Prostate gland (tissue), 2 donors: ENCODE results near the gene ALK. TPM values are rescaled to one million over a fixed set of nuclear protein-coding genes. Genes with fewer than 3 reads are reported as not detected.

ENCODE experiments used
- DNase-seq: peaks from one replicate; pipeline ENCODE4 v3.0.0-alpha.2; 2019; ENCODE audit warnings: low spot score
- H3K27ac ChIP-seq, 2 donors: fragments of 200-600 bp; sonication (generic); 2 replicates each; pipeline ENCODE4 v1.5.1; 2017 to 2019
- H3K27me3 ChIP-seq: fragments of 200-600 bp; sonication (generic); replicated peaks from 2 replicates; pipeline ENCODE4 v1.5.1; 2019; ENCODE audit not compliant: insufficient read depth
- H3K36me3 ChIP-seq, 2 donors: fragments of 200-600 bp; sonication (generic); 1 replicate in 1 of 2; 2 replicates in 1 of 2; pipeline versions ENCODE4 v1.5.1 to v1.8.1; 2017 to 2019
- H3K4me1 ChIP-seq: fragments of 200-600 bp; sonication (generic); replicated peaks from 2 replicates; pipeline ENCODE4 v1.5.1; 2019
- H3K4me3 ChIP-seq, 2 donors: fragments of 200-600 bp; sonication (generic); 2 replicates each; pipeline ENCODE4 v1.5.1; 2017 to 2019
- H3K9me3 ChIP-seq: fragments of 200-600 bp; sonication (generic); 2 replicates; pipeline ENCODE4 v1.5.1; 2017
- POLR2A ChIP-seq: fragments of 450-650 bp; IDR thresholded peaks from one replicate; pipeline ENCODE4 v1.6.1; 2016; ENCODE audit warnings: antibody characterized with exemption, mild to moderate bottlenecking
- POLR2AphosphoS5 ChIP-seq: sonication (generic); formaldehyde crosslinking; IDR thresholded peaks from one replicate; pipeline ENCODE4 v1.6.1; 2017; ENCODE audit warnings: antibody characterized with exemption
- WGBS: methylation state at CpG from one replicate; pipeline ENCODE4 v1.1.5; 2018; 5-methylcytosine and 5-hydroxymethylcytosine counted together
- intact Hi-C: fragments of 100-400 bp; cut with DNase I; formaldehyde crosslinking; loops from one replicate; pipeline ENCODE4 v1.14.2; 2022
- total RNA-seq, 2 donors: library from RNA; depleted of rRNA; stranded (reverse); fragments of >200 nt; gene quantifications; one replicate each; pipeline ENCODE4 v1.1.0, GENCODE V29; 2016
- TF ChIP-seq, protein P1 (sequence below), 4 experiments: fragments of 200-600 bp in 2 of 4; fragments of 450-650 bp in 2 of 4; sonication (generic) in 2 of 4; IDR thresholded peaks; 1 replicate in 3 of 4; 2 replicates in 1 of 4; pipeline ENCODE4 v1.5.1; 2016 to 2019; ENCODE audit warnings: antibody characterized with exemption in 4 of 4, mild to moderate bottlenecking in 2 of 4, moderate library complexity in 2 of 4

ALK gene
- total RNA-seq, 2 donors from 2014 or later: 0.14 to 1.2 TPM

DNA sequence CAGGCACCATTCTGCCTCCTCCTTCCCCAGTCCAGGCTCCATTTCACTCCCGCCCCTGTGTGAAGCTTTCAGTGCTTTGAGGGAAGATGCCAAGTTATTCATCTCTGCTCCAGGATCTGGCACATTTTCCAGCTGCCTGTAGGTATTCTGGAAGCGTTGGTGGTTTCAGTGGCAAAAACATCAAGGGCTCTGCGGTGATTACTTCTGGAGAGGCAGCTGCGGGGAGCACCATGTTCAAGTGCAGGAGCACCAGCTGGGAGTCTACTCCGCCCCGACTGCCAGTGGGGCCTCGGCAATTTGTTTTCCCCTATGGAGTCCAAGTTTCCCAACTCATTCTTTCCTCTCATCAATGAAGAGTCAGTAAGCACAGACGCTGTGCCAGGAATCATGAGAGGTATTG lies 594.5 kb downstream of the ALK start:
- 47% methylated on average over 8 of the region's 8 CpGs for WGBS
- Histone ChIP-seq H3K9me3 (no peaks in the 10 kb centered on the region), H3K4me3 (no peak overlapping the region), H3K27ac (no peak overlapping the region), H3K36me3 (no peaks in the 10 kb centered on the region), H3K27me3 (no peaks in the 10 kb centered on the region), H3K4me1 (no peaks in the 10 kb centered on the region)
- intact Hi-C loops: no loop called here
- DNase-seq: no peak
- TF ChIP-seq POLR2A (no peak), POLR2AphosphoS5 (no peak)
- TF ChIP-seq, protein P1, sequence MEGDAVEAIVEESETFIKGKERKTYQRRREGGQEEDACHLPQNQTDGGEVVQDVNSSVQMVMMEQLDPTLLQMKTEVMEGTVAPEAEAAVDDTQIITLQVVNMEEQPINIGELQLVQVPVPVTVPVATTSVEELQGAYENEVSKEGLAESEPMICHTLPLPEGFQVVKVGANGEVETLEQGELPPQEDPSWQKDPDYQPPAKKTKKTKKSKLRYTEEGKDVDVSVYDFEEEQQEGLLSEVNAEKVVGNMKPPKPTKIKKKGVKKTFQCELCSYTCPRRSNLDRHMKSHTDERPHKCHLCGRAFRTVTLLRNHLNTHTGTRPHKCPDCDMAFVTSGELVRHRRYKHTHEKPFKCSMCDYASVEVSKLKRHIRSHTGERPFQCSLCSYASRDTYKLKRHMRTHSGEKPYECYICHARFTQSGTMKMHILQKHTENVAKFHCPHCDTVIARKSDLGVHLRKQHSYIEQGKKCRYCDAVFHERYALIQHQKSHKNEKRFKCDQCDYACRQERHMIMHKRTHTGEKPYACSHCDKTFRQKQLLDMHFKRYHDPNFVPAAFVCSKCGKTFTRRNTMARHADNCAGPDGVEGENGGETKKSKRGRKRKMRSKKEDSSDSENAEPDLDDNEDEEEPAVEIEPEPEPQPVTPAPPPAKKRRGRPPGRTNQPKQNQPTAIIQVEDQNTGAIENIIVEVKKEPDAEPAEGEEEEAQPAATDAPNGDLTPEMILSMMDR (IDR thresholded peaks at IDR 0.05): no peak

DNA sequence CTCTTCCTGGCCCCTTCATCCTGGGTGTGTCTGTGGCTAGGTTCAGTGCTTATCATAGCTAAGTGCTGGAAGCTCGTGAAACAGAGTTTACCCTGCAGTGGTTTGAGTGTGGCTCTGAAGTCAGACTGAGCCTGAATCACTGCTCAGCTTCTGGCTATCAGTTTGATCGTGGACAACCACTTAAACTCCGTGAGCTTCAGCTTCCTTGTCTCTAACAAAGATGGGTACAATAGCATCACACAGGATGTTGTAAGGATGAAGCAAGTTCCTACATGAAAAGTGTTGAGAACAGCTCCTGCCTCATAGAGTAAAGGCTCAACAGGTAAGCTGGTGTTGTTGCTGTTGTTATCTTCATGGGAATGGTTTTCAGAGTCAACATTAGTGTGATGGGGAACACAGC lies 595.8 kb downstream of the ALK start:
- H3K27me3 ChIP-seq: no peaks in the 10 kb centered on the region
- H3K4me3 ChIP-seq: no peak overlapping the region
- no peaks in the 10 kb centered on the region for H3K36me3 ChIP-seq
- intact Hi-C loops: no loop called here
- WGBS: 38% methylated on average over 3 of the region's 3 CpGs
- H3K27ac ChIP-seq: no peak overlapping the region
- H3K9me3 ChIP-seq: no peaks in the 10 kb centered on the region
- no peak for DNase-seq
- no peak for TF ChIP-seq POLR2AphosphoS5
- H3K4me1 ChIP-seq: no peaks in the 10 kb centered on the region

GRCh38 chr2:29323961-29324360 lies 597.4 kb downstream of the ALK start:
- Histone ChIP-seq H3K4me3 (no peak overlapping the region), H3K27me3 (no peaks in the 10 kb centered on the region), H3K9me3 (no peaks in the 10 kb centered on the region), H3K27ac (no peak overlapping the region), H3K36me3 (no peaks in the 10 kb centered on the region), H3K4me1 (no peaks in the 10 kb centered on the region)
- TF ChIP-seq, protein P1 (IDR thresholded peaks at IDR 0.05): no peak
- TF ChIP-seq POLR2A: no peak
- no peak for TF ChIP-seq POLR2AphosphoS5
- intact Hi-C loops: no loop called here
- no peak for DNase-seq
- 59% methylated on average over 3 of the region's 3 CpGs for WGBS

DNA sequence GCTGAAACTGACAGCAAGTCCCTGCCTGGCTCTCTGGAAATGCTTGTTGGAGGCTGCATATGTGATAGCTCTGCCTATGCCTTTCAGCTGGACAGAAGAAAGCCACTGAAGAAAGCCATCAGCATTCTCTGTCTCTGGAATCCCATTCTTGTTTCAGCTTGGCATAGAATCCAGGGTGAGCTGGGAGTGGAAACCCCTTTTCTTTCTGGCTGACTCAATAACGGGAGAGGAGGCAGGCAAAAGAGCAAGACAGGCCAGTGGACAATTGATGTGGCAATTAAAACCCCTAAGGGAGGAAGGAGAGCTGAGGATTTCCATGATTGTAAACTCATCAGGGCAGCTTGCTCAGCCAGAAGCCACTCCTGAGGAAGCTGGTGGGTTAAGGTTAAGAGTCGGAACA lies 598.1 kb downstream of the ALK start:
- intact Hi-C loops: no loop called here
- H3K4me1 ChIP-seq: no peaks in the 10 kb centered on the region
- no peak overlapping the region for H3K4me3 ChIP-seq
- H3K9me3 ChIP-seq: no peaks in the 10 kb centered on the region
- TF ChIP-seq, protein P1 (IDR thresholded peaks at IDR 0.05): no peak
- no peak for TF ChIP-seq POLR2A
- TF ChIP-seq POLR2AphosphoS5: no peak
- H3K36me3 ChIP-seq: no peaks in the 10 kb centered on the region
- no peak for DNase-seq
- H3K27ac ChIP-seq: no peak overlapping the region
- H3K27me3 ChIP-seq: no peaks in the 10 kb centered on the region
- WGBS: 69% methylated on average over 2 of the region's 2 CpGs

DNA sequence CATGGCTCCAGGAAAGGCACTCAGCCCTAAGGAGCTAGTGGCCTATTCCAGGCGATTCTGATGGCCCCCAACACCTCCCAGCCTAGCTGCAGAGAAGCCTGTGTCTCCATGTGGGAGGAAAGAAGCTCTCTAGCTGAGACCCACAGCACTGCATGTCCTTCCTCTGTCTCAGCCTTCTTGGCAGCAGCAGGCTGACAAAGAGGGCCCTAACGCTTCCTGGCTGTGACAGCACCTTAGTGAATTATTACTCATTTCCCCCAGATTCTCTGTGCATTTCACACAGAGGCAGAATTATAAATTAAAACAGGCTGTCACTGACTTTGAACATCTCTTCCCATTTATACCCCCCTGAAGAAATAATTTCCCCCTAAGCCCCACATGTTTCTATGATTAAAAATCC lies 599.4 kb downstream of the ALK start:
- H3K4me1 ChIP-seq: no peaks in the 10 kb centered on the region
- H3K36me3 ChIP-seq: no peaks in the 10 kb centered on the region
- H3K4me3 ChIP-seq: no peak overlapping the region
- no peaks in the 10 kb centered on the region for H3K27me3 ChIP-seq
- intact Hi-C loops: no loop called here
- no peak overlapping the region for H3K27ac ChIP-seq
- WGBS: 61% methylated on average over 2 of the region's 2 CpGs
- H3K9me3 ChIP-seq: no peaks in the 10 kb centered on the region
- no peak for TF ChIP-seq POLR2AphosphoS5
- TF ChIP-seq POLR2A: no peak
- TF ChIP-seq, protein P1 (IDR thresholded peaks at IDR 0.05): no peak
- no peak for DNase-seq
